Measurements from ENCODE around the gene DEPDC5. TPM values are rescaled to one million over a fixed set of nuclear protein-coding genes. Genes with fewer than 3 reads are reported as not detected.

DEPDC5 gene
- total RNA-seq, 5 donors from 2014 or later (not counting 1 experiment from before 2014, with no cell fraction given): 40.3 to 52.7 (median 49.0) TPM

GRCh38 chr22:31926969-31927368, 173.2 kb downstream of the DEPDC5 start:
- DNase-seq (no peak), ATAC-seq (replicated peaks in 1 of 4) (no peak)
- CTCF ChIA-PET: no interaction called here
- Mint-ChIP-seq H3K27me3 (peaks cover 15 to 30% of the 10 kb centered on the region in 2 donors), H3K36me3 (no peaks in the 10 kb centered on the region), H3K4me1 (peaks cover 0 to 3% (median 0%) of the 10 kb centered on the region in 3 donors), H3K4me3 (no peak overlapping the region), H3K27ac (no peak overlapping the region), H3K9me3 (no peaks in the 10 kb centered on the region)
- POLR2A ChIA-PET: no interaction called here
- no peak overlapping the region for H3K27ac ChIP-seq (ENCODE audit: low read length)
- no peaks in the 10 kb centered on the region for H3K4me1 ChIP-seq (ENCODE audit: control insufficient read depth in 1 of 2, extremely low read depth in 1 of 2, insufficient read depth in 2 of 2, low read length in 2 of 2)
- peaks cover 0 to 14% of the 10 kb centered on the region in 2 experiments for H3K27me3 ChIP-seq (replicated peaks in 1 of 2; ENCODE audit: control insufficient read depth in 2 of 2, extremely low read depth in 1 of 2, insufficient read depth in 2 of 2, low read length in 1 of 2)
- H3K9me3 ChIP-seq: no peaks in the 10 kb centered on the region
- no peaks in the 10 kb centered on the region for H3K36me3 ChIP-seq (ENCODE audit: control insufficient read depth in 2 of 2, extremely low read depth in 1 of 2, insufficient read depth in 1 of 2, low read length in 1 of 2)
- no peak overlapping the region for H3K4me3 ChIP-seq (ENCODE audit: control insufficient read depth in 1 of 2, extremely low read depth in 1 of 2, low read length in 1 of 2)

- no peaks in the 10 kb centered on the region for H3K4me1 ChIP-seq (ENCODE audit: control insufficient read depth in 1 of 2, extremely low read depth in 1 of 2, insufficient read depth in 2 of 2, low read length in 2 of 2)
- H3K9me3 ChIP-seq: no peaks in the 10 kb centered on the region
- no peaks in the 10 kb centered on the region for H3K36me3 ChIP-seq (ENCODE audit: control insufficient read depth in 2 of 2, extremely low read depth in 1 of 2, insufficient read depth in 1 of 2, low read length in 1 of 2)
- CTCF ChIA-PET: no interaction called here
- H3K27ac Mint-ChIP-seq: no peak overlapping the region
- peaks cover 15 to 30% of the 10 kb centered on the region in 2 donors for H3K27me3 Mint-ChIP-seq
- POLR2A ChIA-PET: no interaction called here
- DNase-seq (no peak), ATAC-seq (replicated peaks in 1 of 4) (no peak)
- peaks cover 0 to 3% (median 0%) of the 10 kb centered on the region in 3 donors for H3K4me1 Mint-ChIP-seq
- H3K9me3 Mint-ChIP-seq: no peaks in the 10 kb centered on the region
- no peaks in the 10 kb centered on the region for H3K36me3 Mint-ChIP-seq
- WGBS (ENCODE audit: insufficient coverage): 100% methylated on average over 1 of the region's 3 CpGs
- H3K27me3 ChIP-seq (replicated peaks in 1 of 2; ENCODE audit: control insufficient read depth in 2 of 2, extremely low read depth in 1 of 2, insufficient read depth in 2 of 2, low read length in 1 of 2): peaks cover 0 to 14% of the 10 kb centered on the region in 2 experiments
- H3K4me3 ChIP-seq (ENCODE audit: control insufficient read depth in 1 of 2, extremely low read depth in 1 of 2, low read length in 1 of 2): no peak overlapping the region
- H3K4me3 Mint-ChIP-seq: no peak overlapping the region
- no peak overlapping the region for H3K27ac ChIP-seq (ENCODE audit: low read length)
Measured at GRCh38 chr22:31927562-31927961, 173.7 kb downstream of the DEPDC5 start.

GRCh38 chr22:31929167-31929930, 175.5 kb downstream of the DEPDC5 start:
- Mint-ChIP-seq H3K4me3 (no peak overlapping the region), H3K27me3 (peaks cover 15 to 27% of the 10 kb centered on the region in 2 donors), H3K36me3 (no peaks in the 10 kb centered on the region), H3K4me1 (no peaks in the 10 kb centered on the region), H3K27ac (no peak overlapping the region), H3K9me3 (no peaks in the 10 kb centered on the region)
- POLR2A ChIA-PET: no interaction called here
- H3K27me3 ChIP-seq (replicated peaks in 1 of 2; ENCODE audit: control insufficient read depth in 2 of 2, extremely low read depth in 1 of 2, insufficient read depth in 2 of 2, low read length in 1 of 2): peaks cover 0 to 12% of the 10 kb centered on the region in 2 experiments
- H3K4me3 ChIP-seq (ENCODE audit: control insufficient read depth in 1 of 2, extremely low read depth in 1 of 2, low read length in 1 of 2): no peak overlapping the region
- no peak for DNase-seq
- ATAC-seq (replicated peaks in 1 of 4): no peak
- WGBS (ENCODE audit: insufficient coverage): 66% methylated on average over 4 of the region's 8 CpGs
- no peaks in the 10 kb centered on the region for H3K36me3 ChIP-seq (ENCODE audit: control insufficient read depth in 2 of 2, extremely low read depth in 1 of 2, insufficient read depth in 1 of 2, low read length in 1 of 2)
- H3K4me1 ChIP-seq (ENCODE audit: control insufficient read depth in 1 of 2, extremely low read depth in 1 of 2, insufficient read depth in 2 of 2, low read length in 2 of 2): no peaks in the 10 kb centered on the region
- CTCF ChIA-PET: no interaction called here
- no peaks in the 10 kb centered on the region for H3K9me3 ChIP-seq
- no peak overlapping the region for H3K27ac ChIP-seq (ENCODE audit: low read length)

- H3K4me1 ChIP-seq (ENCODE audit: control insufficient read depth in 1 of 2, extremely low read depth in 1 of 2, insufficient read depth in 2 of 2, low read length in 2 of 2): no peaks in the 10 kb centered on the region
- peaks cover 0 to 9% of the 10 kb centered on the region in 2 experiments for H3K27me3 ChIP-seq (replicated peaks in 1 of 2; ENCODE audit: control insufficient read depth in 2 of 2, extremely low read depth in 1 of 2, insufficient read depth in 2 of 2, low read length in 1 of 2)
- H3K27me3 Mint-ChIP-seq: peaks cover 7 to 13% of the 10 kb centered on the region in 2 donors
- H3K36me3 ChIP-seq (ENCODE audit: control insufficient read depth in 2 of 2, extremely low read depth in 1 of 2, insufficient read depth in 1 of 2, low read length in 1 of 2): no peaks in the 10 kb centered on the region
- no peaks in the 10 kb centered on the region for H3K9me3 ChIP-seq
- ATAC-seq (replicated peaks in 1 of 4) (no peak), DNase-seq (no peak)
- H3K27ac ChIP-seq (ENCODE audit: low read length): no peak overlapping the region
- no peaks in the 10 kb centered on the region for H3K36me3 Mint-ChIP-seq
- no peak overlapping the region for H3K4me3 Mint-ChIP-seq
- no peak overlapping the region for H3K4me3 ChIP-seq (ENCODE audit: control insufficient read depth in 1 of 2, extremely low read depth in 1 of 2, low read length in 1 of 2)
- 69% methylated on average over 4 of the region's 5 CpGs for WGBS (ENCODE audit: insufficient coverage)
- ChIA-PET POLR2A (no interaction called here), CTCF (no interaction called here)
- no peaks in the 10 kb centered on the region for H3K9me3 Mint-ChIP-seq
- H3K4me1 Mint-ChIP-seq: no peaks in the 10 kb centered on the region
- no peak overlapping the region for H3K27ac Mint-ChIP-seq
Measured at GRCh38 chr22:31932863-31933262, 179.0 kb downstream of the DEPDC5 start.

- Mint-ChIP-seq H3K9me3 (no peaks in the 10 kb centered on the region), H3K27ac (no peak overlapping the region), H3K27me3 (peaks cover 3 to 10% of the 10 kb centered on the region in 2 donors), H3K4me3 (no peak overlapping the region), H3K36me3 (no peaks in the 10 kb centered on the region), H3K4me1 (no peaks in the 10 kb centered on the region)
- no peaks in the 10 kb centered on the region for H3K9me3 ChIP-seq
- DNase-seq (no peak), ATAC-seq (replicated peaks in 1 of 4) (no peak)
- no peak overlapping the region for H3K4me3 ChIP-seq (ENCODE audit: control insufficient read depth in 1 of 2, extremely low read depth in 1 of 2, low read length in 1 of 2)
- no peaks in the 10 kb centered on the region for H3K36me3 ChIP-seq (ENCODE audit: control insufficient read depth in 2 of 2, extremely low read depth in 1 of 2, insufficient read depth in 1 of 2, low read length in 1 of 2)
- H3K27ac ChIP-seq (ENCODE audit: low read length): no peak overlapping the region
- POLR2A ChIA-PET: no interaction called here
- H3K27me3 ChIP-seq (replicated peaks in 1 of 2; ENCODE audit: control insufficient read depth in 2 of 2, extremely low read depth in 1 of 2, insufficient read depth in 2 of 2, low read length in 1 of 2): peaks cover 0 to 9% of the 10 kb centered on the region in 2 experiments
- H3K4me1 ChIP-seq (ENCODE audit: control insufficient read depth in 1 of 2, extremely low read depth in 1 of 2, insufficient read depth in 2 of 2, low read length in 2 of 2): no peaks in the 10 kb centered on the region
- WGBS (ENCODE audit: insufficient coverage): 87% methylated on average over 4 of the region's 6 CpGs
- CTCF ChIA-PET: no interaction called here
Measured at GRCh38 chr22:31933406-31933805, 179.6 kb downstream of the DEPDC5 start.

GRCh38 chr22:31933816-31934482, 180.1 kb downstream of the DEPDC5 start:
- Mint-ChIP-seq H3K4me1 (no peaks in the 10 kb centered on the region), H3K4me3 (no peak overlapping the region), H3K27ac (no peak overlapping the region), H3K36me3 (no peaks in the 10 kb centered on the region), H3K9me3 (no peaks in the 10 kb centered on the region), H3K27me3 (peaks cover 3 to 7% of the 10 kb centered on the region in 2 donors)
- CTCF ChIA-PET: no interaction called here
- Histone ChIP-seq H3K27ac (ENCODE audit: low read length) (no peak overlapping the region), H3K36me3 (ENCODE audit: control insufficient read depth in 2 of 2, extremely low read depth in 1 of 2, insufficient read depth in 1 of 2, low read length in 1 of 2) (no peaks in the 10 kb centered on the region), H3K9me3 (no peaks in the 10 kb centered on the region), H3K4me1 (ENCODE audit: control insufficient read depth in 1 of 2, extremely low read depth in 1 of 2, insufficient read depth in 2 of 2, low read length in 2 of 2) (no peaks in the 10 kb centered on the region), H3K4me3 (ENCODE audit: control insufficient read depth in 1 of 2, extremely low read depth in 1 of 2, low read length in 1 of 2) (no peak overlapping the region), H3K27me3 (replicated peaks in 1 of 2; ENCODE audit: control insufficient read depth in 2 of 2, extremely low read depth in 1 of 2, insufficient read depth in 2 of 2, low read length in 1 of 2) (peaks cover 0 to 9% of the 10 kb centered on the region in 2 experiments)
- ATAC-seq (replicated peaks in 1 of 4) (no peak), DNase-seq (no peak)
- 96% methylated on average over 15 of the region's 17 CpGs for WGBS (ENCODE audit: insufficient coverage)
- POLR2A ChIA-PET: no interaction called here

All from T-cell (primary cell).